HepG2 (cell line): ENCODE measurements around the gene SND1. TPM values are rescaled to one million over a fixed set of nuclear protein-coding genes. Genes with fewer than 3 reads are reported as not detected.

Experiments
- ATAC-seq: fragments of 200-7000 bp; cut with Tn5 transposase; 3 replicates; pipeline ENCODE4 v1.9.1; 2020; ENCODE audit warnings: mild to moderate bottlenecking, moderate library complexity
- BruUV-seq: library from RNA; stranded (reverse); fragments of 400-500 nt; replicated peaks from 2 replicates; lab custom pipeline; 2021; lab: Mats Ljungman, UMichigan
- CTCF ChIA-PET: fragments of 300-600 bp; formaldehyde crosslinking; extraction: SDS; loops from one replicate; lab custom pipeline; 2021; ENCODE audit warnings: low total read pairs, inconsistent platforms, low intra/inter-chr PET ratio; lab: Yijun Ruan, JAX
- POLR2A ChIA-PET: fragments of 350-600 bp; sonication (Branson Sonifier 250); formaldehyde crosslinking; loops from one replicate; lab custom pipeline; 2020; ENCODE audit warnings: antibody characterized with exemption, inconsistent platforms; lab: Yijun Ruan, JAX
- DNase-seq: peaks from one replicate; pipeline ENCODE4 v3.0.0-alpha.2; 2015; ENCODE audit warnings: low spot score
- FAIRE-seq: peaks from 3 replicates; lab custom pipeline; 2011; peaks lifted over from hg19 to GRCh38; lab: Jason Lieb, UNC
- H2AFZ ChIP-seq: one replicate; pipeline ENCODE4 v1.6.1; 2011; ENCODE audit warnings: low read length, inconsistent platforms
- H3K27ac ChIP-seq: fragments of 300-600 bp; 3 replicates; pipeline ENCODE4 v1.8.0; 2011; ENCODE audit warnings: mixed run types, mild to moderate bottlenecking, mixed read lengths, low read length, inconsistent platforms; ENCODE audit not compliant: insufficient read depth; ENCODE audit errors: extremely low read length
- H3K27me3 ChIP-seq, 2 experiments: fragments of 200-600 bp in 1 of 2; 2 replicates in 1 of 2; 3 replicates in 1 of 2; pipeline versions ENCODE4 v1.6.0 to v1.8.0; 2011; ENCODE audit warnings: low read length in 2 of 2, mild to moderate bottlenecking in 2 of 2, moderate library complexity in 2 of 2, inconsistent platforms in 1 of 2; ENCODE audit not compliant: insufficient read depth in 2 of 2, control insufficient read depth in 1 of 2
- H3K36me3 ChIP-seq, 2 experiments: fragments of 200-600 bp in 1 of 2; replicated peaks in 1 of 2; 2 replicates in 1 of 2; 3 replicates in 1 of 2; pipeline versions ENCODE4 v1.5.1 to v1.8.0; 2011; ENCODE audit warnings: low read length in 2 of 2, inconsistent platforms in 1 of 2; ENCODE audit not compliant: insufficient read depth in 2 of 2, control insufficient read depth in 1 of 2
- H3K4me1 ChIP-seq: 2 replicates; pipeline ENCODE4 v1.5.1; 2012; ENCODE audit warnings: low read length, inconsistent platforms; ENCODE audit not compliant: insufficient read depth
- H3K4me2 ChIP-seq: 2 replicates; pipeline ENCODE4 v1.6.0; 2011; ENCODE audit warnings: low read depth, low read length, inconsistent platforms
- H3K4me3 ChIP-seq, 3 experiments: fragments of 200-600 bp in 1 of 3; sonication (generic), shearing (Covaris generic) in 1 of 3; replicated peaks in 1 of 3; 2 replicates each; pipeline ENCODE4 v1.5.1; 2011 to 2016; ENCODE audit warnings: low read length in 3 of 3, inconsistent platforms in 2 of 3, low read depth in 2 of 3, mild to moderate bottlenecking in 2 of 3, control low read depth in 1 of 3, mixed read lengths in 1 of 3; ENCODE audit not compliant: insufficient read depth in 1 of 3
- H3K79me2 ChIP-seq: one replicate; pipeline ENCODE4 v1.6.1; 2011; ENCODE audit warnings: low read length, inconsistent platforms; ENCODE audit not compliant: insufficient read depth
- H3K9ac ChIP-seq: 2 replicates; pipeline ENCODE4 v1.6.0; 2011; ENCODE audit warnings: mild to moderate bottlenecking, low read depth, low read length, inconsistent platforms; ENCODE audit not compliant: insufficient read depth
- H3K9me3 ChIP-seq: 2 replicates; pipeline ENCODE4 v1.5.1; 2012; ENCODE audit warnings: mild to moderate bottlenecking, low read length
- H4K20me1 ChIP-seq: 2 replicates; pipeline ENCODE4 v1.6.0; 2011; ENCODE audit warnings: inconsistent platforms, mild to moderate bottlenecking, low read length, moderate library complexity; ENCODE audit not compliant: insufficient read depth
- BCL3 ChIP-seq: sonication (generic); formaldehyde crosslinking; IDR thresholded peaks from 2 replicates; pipeline ENCODE4 v1.5.1; 2020; ENCODE audit warnings: mild to moderate bottlenecking, missing genetic modification reagents, moderate library complexity
- CEBPB ChIP-seq: IDR thresholded peaks from 2 replicates; pipeline ENCODE4 v1.6.1; 2011; ENCODE audit warnings: low read depth, low read length, improper control_type of control experiment, borderline replicate concordance
- LRRFIP1 ChIP-seq: sonication (generic); formaldehyde crosslinking; conservative IDR thresholded peaks from 2 replicates; pipeline ENCODE4 v1.4.0; 2020; ENCODE audit warnings: missing genetic modification reagents
- NCOR1 ChIP-seq: fragments of 200-600 bp; sonication (generic); IDR thresholded peaks from 2 replicates; pipeline ENCODE4 v1.7.0; 2017; ENCODE audit warnings: antibody characterized with exemption, low read length, borderline replicate concordance
- NFKBIZ ChIP-seq: IDR thresholded peaks from 2 replicates; pipeline ENCODE4 v1.6.1; 2018; ENCODE audit warnings: missing genetic modification reagents, missing compliant biosample characterization
- RARA ChIP-seq: IDR thresholded peaks from 2 replicates; pipeline ENCODE4 v1.6.1; 2016; ENCODE audit warnings: missing genetic modification reagents, missing compliant biosample characterization
- RELA ChIP-seq: sonication (generic); formaldehyde crosslinking; IDR thresholded peaks from 2 replicates; pipeline ENCODE4 v1.4.0; 2020; ENCODE audit warnings: missing genetic modification reagents
- SNAPC5 ChIP-seq: sonication (generic); formaldehyde crosslinking; IDR thresholded peaks from 2 replicates; pipeline ENCODE4 v1.8.1; 2023; ENCODE audit warnings: mild to moderate bottlenecking, missing genetic modification reagents, borderline replicate concordance
- ZBTB26 ChIP-seq: IDR thresholded peaks from 2 replicates; pipeline ENCODE4 v1.6.1; 2016; ENCODE audit warnings: missing compliant biosample characterization, missing genetic modification reagents, borderline replicate concordance
- ZNF263 ChIP-seq: sonication (generic); formaldehyde crosslinking; IDR thresholded peaks from 2 replicates; pipeline ENCODE4 v1.4.0; 2020; ENCODE audit warnings: missing genetic modification reagents
- ZNF430 ChIP-seq: sonication (generic); formaldehyde crosslinking; IDR thresholded peaks from 2 replicates; pipeline ENCODE4 v1.9.0; 2021; ENCODE audit warnings: mild to moderate bottlenecking, missing genetic modification reagents
- ZNF549 ChIP-seq: sonication (generic); formaldehyde crosslinking; IDR thresholded peaks from 2 replicates; pipeline ENCODE4 v1.5.0; 2020; ENCODE audit warnings: missing genetic modification reagents
- WGBS: methylation state at CpG from one replicate; pipeline ENCODE4 v1.1.6; 2017; ENCODE audit warnings: low lambda C conversion rate; 5-methylcytosine and 5-hydroxymethylcytosine counted together
- in situ Hi-C: cut with HindIII; loops from 2 replicates; pipeline ENCODE4 v1.10.0; 2017; ENCODE audit warnings: low pct_unique_long_range_greater_than_20kb; ENCODE audit not compliant: extremely low pct_ligation_motif_present
- intact Hi-C: fragments of 100-400 bp; cut with micrococcal nuclease; formaldehyde crosslinking; loops from one replicate; pipeline ENCODE4 v1.10.0; 2022; ENCODE audit not compliant: unreplicated experiment
- polyA plus RNA-seq, 8 experiments: library from polyadenylated mRNA; depleted of rRNA in 3 of 8; stranded (reverse) in 7 of 8; unstranded in 1 of 8; fragments of >200 nt; fragmentation: Illumina TruSeq in 4 of 8; extraction: Trizol in 4 of 8; gene quantifications; 2 replicates each; pipeline versions ENCODE4 v1.2.1 to v1.2.3, GENCODE V29; 2011 to 2016; ENCODE audit warnings: low read depth in 4 of 8, missing spikeins in 1 of 8, mixed read lengths in 1 of 8; ENCODE audit not compliant: insufficient read depth in 1 of 8
- total RNA-seq, 5 experiments: library from RNA; depleted of rRNA; stranded (reverse); fragments of >200 nt; fragmentation: Illumina TruSeq; extraction: Trizol; gene quantifications; 2 replicates each; pipeline ENCODE4 v1.2.3, GENCODE V29; 2016; ENCODE audit warnings: low read depth in 1 of 5
- TF ChIP-seq, protein P1 (sequence below): sonication (generic); formaldehyde crosslinking; IDR thresholded peaks from 2 replicates; pipeline ENCODE4 v1.8.1; 2023; ENCODE audit warnings: mild to moderate bottlenecking, inconsistent platforms, moderate library complexity, missing genetic modification reagents, borderline replicate concordance
- TF ChIP-seq, protein P2 (sequence below): sonication (generic); formaldehyde crosslinking; IDR thresholded peaks from 2 replicates; pipeline ENCODE4 v1.9.0; 2022; ENCODE audit warnings: missing genetic modification reagents, mild to moderate bottlenecking, borderline replicate concordance
- TF ChIP-seq, protein P3 (sequence below): sonication (generic); formaldehyde crosslinking; IDR thresholded peaks from 2 replicates; pipeline ENCODE4 v1.8.1; 2023; ENCODE audit warnings: missing genetic modification reagents, inconsistent platforms, borderline replicate concordance

The SND1 gene
- total and polyA plus RNA-seq, 2 of the 13 experiments (the other 11 are each of a cell fraction or from before 2014, with no cell fraction given) = 110 to 182 TPM

DNA sequence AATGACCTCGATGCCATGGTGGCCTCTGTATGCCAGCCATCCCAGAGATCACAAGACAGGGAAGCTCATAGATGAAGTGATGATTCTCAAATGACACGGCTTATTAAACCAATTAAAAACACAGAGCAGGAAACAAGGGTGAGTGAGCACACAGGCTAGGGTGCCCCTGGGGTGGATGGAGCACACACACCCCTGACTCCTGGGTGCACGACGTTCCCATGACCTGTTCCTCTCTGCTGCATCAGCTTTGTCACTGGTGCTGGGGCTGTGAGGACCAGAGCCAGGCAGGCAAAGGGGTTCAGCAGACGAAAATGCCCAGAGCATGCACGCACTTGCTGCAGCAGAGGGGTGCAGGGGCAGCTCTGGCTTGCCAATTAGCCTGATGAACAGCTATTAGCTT lies 465.7 kb downstream of the SND1 start:
- DNase-seq = no peak
- no peak overlapping the region for H3K9ac ChIP-seq
- ChIA-PET CTCF (no interaction called here), POLR2A (no interaction called here)
- no TSS peak for BruUV-seq
- 17% methylated on average over 6 of the region's 6 CpGs for WGBS
- intact Hi-C loops = no loop called here
- H3K79me2 ChIP-seq = no peaks in the 10 kb centered on the region
- in situ Hi-C loops = no loop called here
- no peaks in the 10 kb centered on the region for H3K9me3 ChIP-seq
- FAIRE-seq = no peak
- H3K27ac ChIP-seq = no peak overlapping the region
- peaks cover 5 to 73% of the 10 kb centered on the region in 2 experiments for H3K27me3 ChIP-seq
- H3K36me3 ChIP-seq = no peaks in the 10 kb centered on the region
- H3K4me2 ChIP-seq = no peak overlapping the region
- H3K4me3 ChIP-seq = no peak overlapping the region
- no peak for ATAC-seq
- no peak overlapping the region for H2AFZ ChIP-seq
- no peaks in the 10 kb centered on the region for H4K20me1 ChIP-seq
- H3K4me1 ChIP-seq = peaks cover 13% of the 10 kb centered on the region
- TF ChIP-seq ZNF263 (no peak), BCL3 (no peak), LRRFIP1 (CRISPR knock-in tag) (no peak), ZNF430 (CRISPR knock-in tag) (no peak), CEBPB (no peak), NCOR1 (no peak), ZNF549 (CRISPR knock-in tag) (no peak), RELA (no peak), NFKBIZ (no peak), SNAPC5 (CRISPR knock-in tag) (no peak), RARA (CRISPR knock-in tag) (no peak), ZBTB26 (CRISPR knock-in tag) (no peak)
- TF ChIP-seq, protein P1, sequence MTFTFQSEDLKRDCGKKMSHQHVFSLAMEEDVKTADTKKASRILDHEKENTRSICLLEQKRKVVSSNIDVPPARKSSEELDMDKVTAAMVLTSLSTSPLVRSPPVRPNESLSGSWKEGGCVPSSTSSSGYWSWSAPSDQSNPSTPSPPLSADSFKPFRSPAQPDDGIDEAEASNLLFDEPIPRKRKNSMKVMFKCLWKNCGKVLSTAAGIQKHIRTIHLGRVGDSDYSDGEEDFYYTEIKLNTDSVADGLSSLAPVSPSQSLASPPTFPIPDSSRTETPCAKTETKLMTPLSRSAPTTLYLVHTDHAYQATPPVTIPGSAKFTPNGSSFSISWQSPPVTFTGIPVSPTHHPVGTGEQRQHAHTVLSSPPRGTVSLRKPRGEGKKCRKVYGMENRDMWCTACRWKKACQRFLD (CRISPR knock-in tag) = no peak
- TF ChIP-seq, protein P2, sequence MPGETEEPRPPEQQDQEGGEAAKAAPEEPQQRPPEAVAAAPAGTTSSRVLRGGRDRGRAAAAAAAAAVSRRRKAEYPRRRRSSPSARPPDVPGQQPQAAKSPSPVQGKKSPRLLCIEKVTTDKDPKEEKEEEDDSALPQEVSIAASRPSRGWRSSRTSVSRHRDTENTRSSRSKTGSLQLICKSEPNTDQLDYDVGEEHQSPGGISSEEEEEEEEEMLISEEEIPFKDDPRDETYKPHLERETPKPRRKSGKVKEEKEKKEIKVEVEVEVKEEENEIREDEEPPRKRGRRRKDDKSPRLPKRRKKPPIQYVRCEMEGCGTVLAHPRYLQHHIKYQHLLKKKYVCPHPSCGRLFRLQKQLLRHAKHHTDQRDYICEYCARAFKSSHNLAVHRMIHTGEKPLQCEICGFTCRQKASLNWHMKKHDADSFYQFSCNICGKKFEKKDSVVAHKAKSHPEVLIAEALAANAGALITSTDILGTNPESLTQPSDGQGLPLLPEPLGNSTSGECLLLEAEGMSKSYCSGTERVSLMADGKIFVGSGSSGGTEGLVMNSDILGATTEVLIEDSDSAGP (CRISPR knock-in tag) = no peak
- TF ChIP-seq, protein P3, sequence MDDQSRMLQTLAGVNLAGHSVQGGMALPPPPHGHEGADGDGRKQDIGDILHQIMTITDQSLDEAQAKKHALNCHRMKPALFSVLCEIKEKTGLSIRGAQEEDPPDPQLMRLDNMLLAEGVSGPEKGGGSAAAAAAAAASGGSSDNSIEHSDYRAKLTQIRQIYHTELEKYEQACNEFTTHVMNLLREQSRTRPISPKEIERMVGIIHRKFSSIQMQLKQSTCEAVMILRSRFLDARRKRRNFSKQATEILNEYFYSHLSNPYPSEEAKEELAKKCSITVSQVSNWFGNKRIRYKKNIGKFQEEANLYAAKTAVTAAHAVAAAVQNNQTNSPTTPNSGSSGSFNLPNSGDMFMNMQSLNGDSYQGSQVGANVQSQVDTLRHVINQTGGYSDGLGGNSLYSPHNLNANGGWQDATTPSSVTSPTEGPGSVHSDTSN (CRISPR knock-in tag) = no peak
